Prostate gland (tissue), 2 donors: ENCODE measurements around the gene RSU1.

Experiments used
- POLR2A ChIP-seq: fragments of 450-650 bp; IDR thresholded peaks from one replicate; pipeline ENCODE4 v1.6.1; 2016; ENCODE audit warnings: antibody characterized with exemption, mild to moderate bottlenecking
- TF ChIP-seq, protein P1 (sequence below), 4 experiments: fragments of 200-600 bp in 2 of 4; fragments of 450-650 bp in 2 of 4; sonication (generic) in 2 of 4; IDR thresholded peaks; 1 replicate in 3 of 4; 2 replicates in 1 of 4; pipeline ENCODE4 v1.5.1; 2016 to 2019; ENCODE audit warnings: antibody characterized with exemption in 4 of 4, mild to moderate bottlenecking in 2 of 4, moderate library complexity in 2 of 4

DNA sequence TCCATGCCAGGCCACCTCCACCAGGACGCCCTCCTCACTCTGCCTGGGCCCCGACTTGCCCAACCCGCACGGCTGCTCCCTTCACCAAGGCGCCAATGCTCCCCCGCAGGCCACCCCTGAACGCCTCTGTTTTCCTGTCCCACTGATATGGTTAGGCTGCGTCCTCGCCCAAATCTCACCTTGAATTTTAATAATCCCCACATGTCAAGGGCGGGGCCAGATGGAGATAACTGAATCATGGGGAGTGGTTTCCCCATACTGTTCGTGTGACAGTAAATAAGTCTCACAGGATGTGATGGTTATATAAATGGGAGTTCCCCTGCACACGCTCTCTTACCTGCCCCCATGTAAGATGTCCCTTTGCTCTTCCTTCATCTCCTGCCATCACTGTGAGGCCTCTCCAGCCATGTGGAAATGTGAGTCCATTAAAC, 29.8 kb downstream of the RSU1 start:
- TF ChIP-seq, protein P1, sequence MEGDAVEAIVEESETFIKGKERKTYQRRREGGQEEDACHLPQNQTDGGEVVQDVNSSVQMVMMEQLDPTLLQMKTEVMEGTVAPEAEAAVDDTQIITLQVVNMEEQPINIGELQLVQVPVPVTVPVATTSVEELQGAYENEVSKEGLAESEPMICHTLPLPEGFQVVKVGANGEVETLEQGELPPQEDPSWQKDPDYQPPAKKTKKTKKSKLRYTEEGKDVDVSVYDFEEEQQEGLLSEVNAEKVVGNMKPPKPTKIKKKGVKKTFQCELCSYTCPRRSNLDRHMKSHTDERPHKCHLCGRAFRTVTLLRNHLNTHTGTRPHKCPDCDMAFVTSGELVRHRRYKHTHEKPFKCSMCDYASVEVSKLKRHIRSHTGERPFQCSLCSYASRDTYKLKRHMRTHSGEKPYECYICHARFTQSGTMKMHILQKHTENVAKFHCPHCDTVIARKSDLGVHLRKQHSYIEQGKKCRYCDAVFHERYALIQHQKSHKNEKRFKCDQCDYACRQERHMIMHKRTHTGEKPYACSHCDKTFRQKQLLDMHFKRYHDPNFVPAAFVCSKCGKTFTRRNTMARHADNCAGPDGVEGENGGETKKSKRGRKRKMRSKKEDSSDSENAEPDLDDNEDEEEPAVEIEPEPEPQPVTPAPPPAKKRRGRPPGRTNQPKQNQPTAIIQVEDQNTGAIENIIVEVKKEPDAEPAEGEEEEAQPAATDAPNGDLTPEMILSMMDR (IDR thresholded peaks at IDR 0.05), result no peak
- no peak for TF ChIP-seq POLR2A
